NB4 (cell line): Measurements from ENCODE around the gene DNAI1.

Source experiments
- TF ChIP-seq, protein P1 (sequence below): IDR thresholded peaks from one replicate; pipeline ENCODE4 v1.5.1; 2012; ENCODE audit warnings: low read depth, low read length
- TF ChIP-seq, protein P2 (sequence below): IDR thresholded peaks from 2 replicates; pipeline ENCODE4 v1.6.1; 2011; ENCODE audit warnings: low read depth, low read length

DNA sequence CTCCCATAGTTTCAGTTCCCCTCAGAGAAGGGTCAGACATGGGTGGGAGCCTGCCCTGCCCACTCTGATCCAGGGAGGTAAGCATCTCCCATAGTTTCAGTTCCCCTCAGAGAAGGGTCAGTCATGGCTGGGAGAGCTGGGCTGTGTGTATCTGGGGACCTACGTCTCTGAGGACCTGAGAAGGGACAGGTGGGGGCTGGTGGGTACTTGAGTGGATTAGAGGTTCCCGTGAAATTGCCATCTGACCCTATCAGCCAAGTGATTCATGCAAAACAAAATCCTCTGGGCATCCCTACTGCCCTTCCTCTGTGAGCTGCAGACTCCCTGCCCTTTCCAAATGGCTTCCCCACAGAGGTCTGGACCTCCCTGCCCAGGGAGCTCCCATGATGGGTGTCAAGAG is 60.3 kb downstream of the DNAI1 start:
- TF ChIP-seq, protein P1, sequence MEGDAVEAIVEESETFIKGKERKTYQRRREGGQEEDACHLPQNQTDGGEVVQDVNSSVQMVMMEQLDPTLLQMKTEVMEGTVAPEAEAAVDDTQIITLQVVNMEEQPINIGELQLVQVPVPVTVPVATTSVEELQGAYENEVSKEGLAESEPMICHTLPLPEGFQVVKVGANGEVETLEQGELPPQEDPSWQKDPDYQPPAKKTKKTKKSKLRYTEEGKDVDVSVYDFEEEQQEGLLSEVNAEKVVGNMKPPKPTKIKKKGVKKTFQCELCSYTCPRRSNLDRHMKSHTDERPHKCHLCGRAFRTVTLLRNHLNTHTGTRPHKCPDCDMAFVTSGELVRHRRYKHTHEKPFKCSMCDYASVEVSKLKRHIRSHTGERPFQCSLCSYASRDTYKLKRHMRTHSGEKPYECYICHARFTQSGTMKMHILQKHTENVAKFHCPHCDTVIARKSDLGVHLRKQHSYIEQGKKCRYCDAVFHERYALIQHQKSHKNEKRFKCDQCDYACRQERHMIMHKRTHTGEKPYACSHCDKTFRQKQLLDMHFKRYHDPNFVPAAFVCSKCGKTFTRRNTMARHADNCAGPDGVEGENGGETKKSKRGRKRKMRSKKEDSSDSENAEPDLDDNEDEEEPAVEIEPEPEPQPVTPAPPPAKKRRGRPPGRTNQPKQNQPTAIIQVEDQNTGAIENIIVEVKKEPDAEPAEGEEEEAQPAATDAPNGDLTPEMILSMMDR, result no peak
- TF ChIP-seq, protein P2, sequence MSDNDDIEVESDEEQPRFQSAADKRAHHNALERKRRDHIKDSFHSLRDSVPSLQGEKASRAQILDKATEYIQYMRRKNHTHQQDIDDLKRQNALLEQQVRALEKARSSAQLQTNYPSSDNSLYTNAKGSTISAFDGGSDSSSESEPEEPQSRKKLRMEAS, result no peak
